LHCN-M2 (cell line): ENCODE measurements around the gene RFTN1. TPM values are rescaled to one million over a fixed set of nuclear protein-coding genes. Genes with fewer than 3 reads are reported as not detected.

ENCODE experiments used
- DNase-seq: peaks from one replicate; pipeline ENCODE4 v3.0.0-alpha.2; 2012; ENCODE audit warnings: low read depth
- total RNA-seq: library from RNA; depleted of rRNA; stranded (reverse); fragments of >200 nt; gene quantifications from 2 replicates; pipeline ENCODE4 v1.2.3, GENCODE V29; 2014; rRNA removed

RFTN1 gene
- total RNA-seq, 1 experiment from 2014 or later, result 58.2 TPM

DNA sequence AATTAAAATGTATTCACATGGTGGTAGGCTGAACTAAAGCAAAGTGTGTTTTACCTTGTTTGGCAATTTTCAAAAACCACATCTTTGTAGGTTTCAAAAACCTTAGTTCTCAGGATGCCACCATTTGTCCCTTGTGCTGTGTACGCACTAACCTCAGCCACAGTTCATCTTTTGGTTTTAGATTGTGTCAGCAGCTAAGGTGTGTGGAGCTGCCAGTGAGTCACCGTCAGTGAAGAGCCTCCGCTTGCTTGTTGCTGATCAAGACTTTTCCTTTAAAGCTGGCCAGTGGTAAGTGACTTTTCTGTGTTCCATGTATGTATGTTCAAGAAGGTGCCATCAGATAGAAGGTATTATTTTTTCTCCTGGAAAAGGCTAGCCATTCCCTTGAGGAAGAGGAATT, 227.3 kb downstream of the RFTN1 start:
- DNase-seq, result no peak

DNA sequence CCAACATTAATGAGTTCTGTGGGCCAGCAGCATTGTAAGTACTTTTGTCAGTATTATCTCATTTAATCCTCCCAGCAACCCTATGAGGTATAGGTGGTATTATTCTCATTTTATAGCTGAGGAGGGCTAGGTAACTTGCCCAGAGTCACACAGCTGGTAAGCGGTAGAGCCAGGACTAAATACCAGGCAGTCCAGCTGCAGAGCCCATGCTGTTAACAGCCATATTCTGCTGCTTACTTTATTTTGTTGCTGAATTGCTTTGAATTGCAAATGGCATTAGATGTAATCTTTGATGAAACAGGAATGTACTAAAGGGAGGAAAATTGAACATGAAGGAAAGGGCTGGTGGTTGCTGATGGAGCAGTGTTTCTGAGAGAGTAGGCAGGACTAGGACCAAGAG, 228.9 kb downstream of the RFTN1 start:
- no peak for DNase-seq

DNA sequence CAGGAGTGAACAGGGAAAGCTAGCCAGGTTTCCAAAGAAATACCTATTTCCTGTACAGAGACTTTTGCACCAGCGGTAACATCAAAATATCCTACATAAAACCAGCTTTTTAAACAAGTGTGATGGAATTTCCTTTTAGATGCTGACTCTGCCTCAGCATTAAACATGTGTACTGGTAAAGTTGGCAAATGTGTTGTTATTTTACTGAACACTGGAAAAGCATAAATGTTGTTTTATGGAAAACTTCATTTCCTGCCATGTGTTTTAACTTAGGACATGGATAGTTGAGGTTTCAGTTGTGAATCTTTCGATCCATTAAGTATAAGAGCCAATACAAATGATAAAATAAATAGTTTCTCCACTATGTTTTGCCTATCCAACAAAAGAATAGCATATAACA, 232.8 kb downstream of the RFTN1 start:
- no peak for DNase-seq

DNA sequence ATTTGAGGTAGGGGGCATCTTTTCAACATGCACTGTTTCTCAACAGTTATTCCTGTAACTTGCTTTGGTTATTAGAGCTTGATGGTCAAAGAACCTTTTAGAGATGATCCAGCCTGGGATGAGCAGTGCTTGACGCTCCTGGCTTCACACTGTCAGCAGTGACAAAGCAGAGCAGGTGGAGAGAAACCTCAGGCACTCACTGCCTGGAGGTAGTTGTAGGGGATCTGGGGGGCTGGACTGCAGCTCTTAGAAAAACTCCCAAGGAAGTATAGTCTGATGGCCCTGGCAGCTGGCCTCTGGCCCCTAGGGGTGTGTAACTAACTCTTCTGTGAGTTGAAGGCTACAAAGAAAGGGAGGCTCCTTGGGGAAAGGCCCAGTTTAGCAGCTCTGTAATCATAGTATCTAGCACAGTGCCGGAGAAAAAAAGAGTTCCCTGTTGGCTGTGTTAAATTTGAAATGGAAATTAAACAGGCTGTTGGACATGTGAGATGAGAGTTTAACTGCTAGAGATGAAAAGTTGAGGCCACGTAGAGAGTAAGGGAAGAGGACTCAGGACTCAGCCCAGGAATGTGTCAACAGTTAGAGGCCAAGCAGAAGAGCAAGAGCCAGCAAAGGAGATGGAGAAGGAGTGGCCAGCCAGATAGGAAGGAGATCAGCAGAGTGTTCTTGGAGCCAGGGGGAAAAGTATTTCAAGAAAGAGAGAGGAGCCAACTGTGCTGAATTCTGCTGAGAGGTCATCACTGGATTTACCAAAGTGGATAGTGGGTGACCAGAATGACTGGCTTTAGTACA, 234.3 kb downstream of the RFTN1 start:
- peak; percentile 15 for DNase-seq

DNA sequence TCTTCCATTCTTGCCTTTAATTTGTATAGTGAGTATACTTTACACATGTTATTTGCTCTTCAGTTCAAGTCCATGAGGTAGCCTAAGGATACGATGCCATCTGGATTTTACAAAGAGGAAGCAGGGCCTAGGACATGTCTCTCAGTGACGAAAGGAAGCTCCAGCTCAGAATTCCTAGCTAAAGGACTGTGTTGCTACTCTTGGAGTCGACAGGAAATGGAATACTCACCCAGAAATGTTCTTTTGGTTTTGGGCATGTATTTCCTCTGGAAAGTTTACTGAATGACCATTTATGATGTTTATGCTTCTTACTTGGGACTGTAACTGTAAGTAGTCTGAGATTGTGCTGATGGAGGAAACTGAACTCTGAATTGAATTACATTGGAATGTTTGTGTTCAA, 236.0 kb downstream of the RFTN1 start:
- no peak for DNase-seq

DNA sequence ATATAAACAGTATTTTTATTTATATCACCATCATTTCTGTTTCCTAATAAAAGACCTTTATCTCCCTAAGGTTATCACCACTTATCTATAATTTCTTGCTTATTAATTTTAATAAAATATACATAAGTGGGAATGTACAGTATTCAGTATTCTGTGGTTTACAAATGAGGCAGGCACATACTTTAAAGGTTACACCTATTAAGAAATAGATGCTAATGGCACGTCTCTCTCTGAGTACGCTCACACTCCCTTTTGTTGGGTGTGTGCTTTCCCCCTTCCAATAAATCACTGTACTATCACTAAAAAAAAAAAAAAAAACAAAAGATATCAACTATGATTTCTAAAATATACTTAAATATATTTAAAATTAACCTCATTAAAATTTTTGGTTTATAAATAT, 239.6 kb downstream of the RFTN1 start:
- DNase-seq, result no peak

DNA sequence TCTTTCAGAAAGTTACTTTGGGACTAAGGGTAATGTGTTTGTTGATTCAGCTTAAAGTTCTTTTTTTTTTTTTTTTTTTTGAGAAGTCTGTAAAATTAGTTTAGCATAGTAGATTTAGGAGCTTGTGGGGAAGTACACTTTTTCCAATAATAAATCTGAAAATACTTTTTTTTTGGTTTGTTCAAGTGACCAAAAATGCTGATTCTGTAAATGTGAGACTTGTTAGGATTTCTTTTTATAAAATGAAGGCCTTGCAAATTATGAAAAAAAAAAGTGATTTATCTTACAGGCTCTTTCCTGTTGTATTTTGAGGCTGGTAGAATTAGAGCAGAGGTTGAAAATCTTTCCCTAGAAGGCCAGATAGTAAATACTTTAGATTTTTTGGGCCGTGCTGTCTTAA, 240.9 kb downstream of the RFTN1 start:
- no peak for DNase-seq

DNA sequence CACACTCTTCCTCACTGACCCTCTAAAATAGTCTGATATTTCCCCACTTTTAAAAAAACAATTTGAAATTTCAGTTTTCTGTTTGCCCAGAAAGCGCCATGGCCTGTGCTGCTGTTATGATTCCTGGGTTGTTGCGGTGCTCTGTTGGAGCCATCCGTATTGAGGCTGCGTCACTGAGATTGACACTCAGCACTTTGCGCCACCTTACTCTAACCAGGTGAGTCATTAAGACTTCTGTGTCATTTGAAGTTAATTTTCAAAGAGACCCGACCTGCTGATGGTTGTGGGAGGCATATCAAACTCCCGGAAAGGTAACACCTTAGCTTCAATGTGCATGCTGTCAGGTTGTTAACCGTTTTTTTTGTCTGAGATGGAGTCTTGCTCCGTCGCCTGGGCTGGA, 242.6 kb downstream of the RFTN1 start:
- no peak for DNase-seq

DNA sequence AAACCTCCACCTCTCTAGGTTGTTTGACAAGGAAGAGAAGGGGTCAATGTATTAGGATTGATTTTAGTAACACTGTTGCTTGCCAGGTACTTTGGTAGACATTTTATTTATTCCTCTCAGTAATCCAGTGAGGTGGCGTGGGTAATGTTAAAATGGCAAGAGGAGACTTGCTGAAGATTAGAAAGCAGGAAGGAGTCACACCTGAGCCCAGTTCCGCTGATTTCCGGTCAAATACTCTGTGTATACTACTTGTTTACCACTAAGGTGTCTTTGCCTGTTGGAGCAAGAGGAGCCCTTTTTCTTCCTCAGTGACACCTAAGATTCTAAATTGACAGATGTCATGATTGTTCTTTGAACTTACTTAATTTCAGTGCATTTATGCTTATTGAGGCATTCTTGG, 246.8 kb downstream of the RFTN1 start:
- no peak for DNase-seq

Other genes starting within 250 kb of the RFTN1 start
- gene DPH3, start 248.8 kb downstream of the RFTN1 start, total RNA-seq, result 21.7 and 26.9 TPM in 2 replicates
- 5.5 and 8.0 TPM in 2 replicates for gene OXNAD1, start 248.5 kb downstream of the RFTN1 start, total RNA-seq
- gene DAZL, start 91.7 kb upstream of the RFTN1 start, total RNA-seq, result not detected in 2 replicates